Heart left ventricle (tissue), 13 donors: ENCODE measurements around the gene SHROOM3.

Experiments
- CTCF ChIP-seq, 12 donors: fragments of 200-600 bp; sonication (generic) in 4 of 12; IDR thresholded peaks; one replicate each; pipeline versions ENCODE4 v1.5.0 to v1.8.0; 2018 to 2022; ENCODE audit warnings: antibody characterized with exemption in 12 of 12, mild to moderate bottlenecking in 5 of 12
- POLR2A ChIP-seq, 2 donors: fragments of 450-650 bp; IDR thresholded peaks; one replicate each; pipeline ENCODE4 v1.6.1; 2017; ENCODE audit warnings: antibody characterized with exemption in 2 of 2, mild to moderate bottlenecking in 2 of 2, moderate library complexity in 2 of 2
- donor health status: ischemic (EF 13 %, LVEDD 7.1; RV severe dilation, severe dysfunction).
- donor health status: DM: no; HTN: yes; CAD: no.
- donor health status: DM: no; HTN: no; CAD: no.
- donor health status: ischemic (EF 25% LVEDD 6.9; RV normal size, moderate dysfunction).
- donor health status: ischemic (EF 25% LVEDD 5.7; RV mildly dilated, moderate dysfunction).
- donor health status: ischemic (EF 35%, LVEDD 5.7; RV mildly dilated, moderate dysfunction).
- donor health status: nonischemic (EF 11% LVEDD 7.7; RV severe dilation, severe dysfunction).
- donor health status: DM: yes; HTN: yes; CAD: no.
- donor health status: PGD.
- donor health status: ischemic (EF 29% LVEDD 5.4; RV normal size, mild dysfunction).
- donor health status: nonischemic (EF 23%, LVEDD 6.1; RV moderate dilation, normal function).

DNA sequence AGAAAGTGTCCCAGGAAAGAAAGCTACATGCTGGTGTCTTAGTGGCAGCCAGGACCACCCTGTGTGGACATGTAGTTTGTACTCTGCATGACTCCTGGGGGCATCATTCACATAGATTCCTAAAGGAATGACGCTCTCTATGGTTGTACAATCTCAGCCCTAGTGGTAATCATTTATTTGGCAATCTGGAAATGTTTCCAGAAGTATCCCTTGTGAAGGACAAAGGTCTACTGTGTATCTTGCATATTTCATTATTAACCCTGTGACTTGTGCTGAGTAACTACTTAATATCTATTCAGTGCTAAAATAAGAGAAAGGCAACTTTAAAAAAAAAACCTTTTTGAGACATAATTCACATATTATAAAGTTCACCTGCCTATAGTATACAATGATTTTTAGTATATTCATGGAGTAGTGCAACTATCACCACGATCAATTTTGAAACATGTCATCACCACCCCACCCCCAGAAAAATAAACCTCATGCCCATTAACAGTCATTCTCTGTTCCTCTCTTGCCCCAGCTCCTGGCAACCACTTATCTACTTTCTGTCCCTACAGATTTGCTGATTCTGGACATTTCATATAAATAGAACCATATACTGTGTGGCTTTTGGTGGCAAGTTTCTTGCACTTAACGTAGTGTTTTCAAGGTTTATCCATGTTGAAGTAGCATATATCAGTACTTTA lies 51.7 kb downstream of the SHROOM3 start:
- TF ChIP-seq CTCF (IDR thresholded peaks at IDR 0.05) (no peak), POLR2A (IDR thresholded peaks at IDR 0.05) (no peak)
